Cardiac muscle cell (in vitro differentiated cells and primary cell): ENCODE data around the gene IBA57. TPM values are rescaled to one million over a fixed set of nuclear protein-coding genes. Genes with fewer than 3 reads are reported as not detected.
A peak's percentile ranks its signal among the peaks of the same experiment; 100 is the strongest.

Experiments used
- DNase-seq, 2 donors: peaks; one replicate each; pipeline versions ENCODE4 v3.0.0 to v3.0.0-alpha.2; 2010 to 2017; ENCODE audit warnings: low read depth in 1 of 2, low spot score in 1 of 2
- H3K27ac ChIP-seq: fragments of 200-600 bp; sonication (generic); 2 replicates; pipeline ENCODE4 v1.5.1; 2016
- H3K27me3 ChIP-seq: fragments of 200-600 bp; sonication (generic); 2 replicates; pipeline ENCODE4 v1.6.0; 2016; ENCODE audit warnings: control low read depth
- H3K36me3 ChIP-seq: fragments of 200-600 bp; sonication (generic); 2 replicates; pipeline ENCODE4 v1.5.1; 2016; ENCODE audit warnings: control low read depth
- H3K4me1 ChIP-seq: fragments of 200-600 bp; sonication (generic); 2 replicates; pipeline ENCODE4 v1.8.1; 2017; ENCODE audit warnings: low read depth, mild to moderate bottlenecking, mixed run types
- H3K4me3 ChIP-seq: fragments of 200-600 bp; sonication (generic); 2 replicates; pipeline ENCODE4 v1.5.1; 2016; ENCODE audit warnings: mild to moderate bottlenecking
- H3K9me3 ChIP-seq: fragments of 200-600 bp; sonication (generic); 2 replicates; pipeline ENCODE4 v1.5.1; 2017; ENCODE audit warnings: low read depth, mild to moderate bottlenecking, control low read depth
- CTCF ChIP-seq: IDR thresholded peaks from 2 replicates; pipeline ENCODE4 v1.5.1; 2012; ENCODE audit warnings: low read depth, mild to moderate bottlenecking, low read length
- polyA plus RNA-seq: library from polyadenylated mRNA; unstranded; fragments of >200 nt; fragmentation: Nextera tagmentation; extraction: Ambion mirVana; gene quantifications from 2 replicates; pipeline ENCODE4 v1.2.1, GENCODE V29; 2016
- total RNA-seq: library from RNA; depleted of rRNA; stranded (reverse); fragments of >200 nt; gene quantifications from 2 replicates; pipeline ENCODE4 v1.2.3, GENCODE V29; 2016

The IBA57 gene
- total and polyA plus RNA-seq, 2 experiments from 2014 or later: 5.1 to 6.4 TPM

GRCh38 chr1:228148935-228149405 lies 16.6 kb upstream of the IBA57 start:
- Histone ChIP-seq H3K4me3 (no peak overlapping the region), H3K27me3 (no peaks in the 10 kb centered on the region), H3K27ac (no peak overlapping the region), H3K36me3 (no peaks in the 10 kb centered on the region), H3K4me1 (no peaks in the 10 kb centered on the region), H3K9me3 (no peaks in the 10 kb centered on the region)
- no peak for TF ChIP-seq CTCF
- no peak for DNase-seq

- no peaks in the 10 kb centered on the region for H3K27me3 ChIP-seq
- peak; percentile 36 to 53 for DNase-seq
- TF ChIP-seq CTCF: no peak
- H3K4me3 ChIP-seq: no peak within 1 kb of the TSS
- no peaks in the 10 kb centered on the region for H3K36me3 ChIP-seq
- H3K4me1 ChIP-seq: no peaks in the 10 kb centered on the region
- H3K27ac ChIP-seq: peak within 1 kb of the TSS; percentile 34
- no peaks in the 10 kb centered on the region for H3K9me3 ChIP-seq
These were observed 16.0 kb upstream of the IBA57 start, which contains the start of gene GJC2 for GRCh38 chr1:228149406-228150119. Gene GJC2, plus strand, starts transcription at chr1:228149930. Its CDS starts 7,829 bp downstream, at chr1:228157759.

GRCh38 chr1:228150120-228150460 lies 15.5 kb upstream of the IBA57 start:
- Histone ChIP-seq H3K9me3 (no peaks in the 10 kb centered on the region), H3K4me1 (peaks cover 2% of the 10 kb centered on the region), H3K36me3 (no peaks in the 10 kb centered on the region), H3K27me3 (no peaks in the 10 kb centered on the region), H3K4me3 (no peak overlapping the region), H3K27ac (peak overlapping the region; percentile 34)
- no peak for TF ChIP-seq CTCF
- DNase-seq: no peak

DNA sequence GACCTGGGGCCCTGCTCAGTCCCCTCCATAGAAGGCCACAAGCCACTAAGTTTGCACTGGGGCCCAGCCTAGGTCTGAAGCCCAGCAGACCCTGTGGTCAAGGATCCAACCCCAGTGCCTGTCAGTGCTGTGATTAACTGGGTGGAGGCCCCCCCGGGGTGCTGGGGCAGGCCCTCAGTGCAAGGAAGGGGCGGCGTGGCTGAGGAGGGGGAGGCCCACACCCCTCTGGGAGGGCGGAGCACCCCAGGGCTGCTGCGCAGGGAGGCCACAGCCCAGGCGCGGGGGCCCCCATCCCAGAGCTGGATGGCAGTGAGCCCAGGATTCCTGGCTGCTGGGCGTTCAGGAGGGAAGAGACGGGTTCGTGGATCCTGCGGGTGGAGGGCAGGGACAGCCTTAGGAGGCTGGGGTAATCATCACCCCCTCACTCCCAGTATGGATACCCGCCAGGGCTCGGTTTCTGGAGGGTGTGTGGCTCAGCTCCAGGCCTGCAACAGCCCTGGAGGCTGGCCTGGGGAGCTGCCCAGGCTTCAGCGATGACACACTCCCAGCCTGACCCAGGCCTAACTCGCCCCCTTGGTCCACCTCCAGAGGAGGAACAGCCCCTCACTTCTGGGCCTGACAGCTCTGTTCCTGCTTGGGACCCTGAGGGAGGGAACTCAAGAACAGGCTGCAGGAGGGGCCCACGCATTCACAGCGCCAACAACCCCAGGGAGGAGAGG lies 15.0 kb upstream of the IBA57 start:
- H3K4me1 ChIP-seq: peaks cover 5% of the 10 kb centered on the region
- peak overlapping the region; percentile 34 for H3K27ac ChIP-seq
- no peaks in the 10 kb centered on the region for H3K27me3 ChIP-seq
- no peaks in the 10 kb centered on the region for H3K36me3 ChIP-seq
- H3K4me3 ChIP-seq: no peak overlapping the region
- peak in 1 of 2 donors; percentile 96 for DNase-seq
- TF ChIP-seq CTCF: no peak
- no peaks in the 10 kb centered on the region for H3K9me3 ChIP-seq

DNA sequence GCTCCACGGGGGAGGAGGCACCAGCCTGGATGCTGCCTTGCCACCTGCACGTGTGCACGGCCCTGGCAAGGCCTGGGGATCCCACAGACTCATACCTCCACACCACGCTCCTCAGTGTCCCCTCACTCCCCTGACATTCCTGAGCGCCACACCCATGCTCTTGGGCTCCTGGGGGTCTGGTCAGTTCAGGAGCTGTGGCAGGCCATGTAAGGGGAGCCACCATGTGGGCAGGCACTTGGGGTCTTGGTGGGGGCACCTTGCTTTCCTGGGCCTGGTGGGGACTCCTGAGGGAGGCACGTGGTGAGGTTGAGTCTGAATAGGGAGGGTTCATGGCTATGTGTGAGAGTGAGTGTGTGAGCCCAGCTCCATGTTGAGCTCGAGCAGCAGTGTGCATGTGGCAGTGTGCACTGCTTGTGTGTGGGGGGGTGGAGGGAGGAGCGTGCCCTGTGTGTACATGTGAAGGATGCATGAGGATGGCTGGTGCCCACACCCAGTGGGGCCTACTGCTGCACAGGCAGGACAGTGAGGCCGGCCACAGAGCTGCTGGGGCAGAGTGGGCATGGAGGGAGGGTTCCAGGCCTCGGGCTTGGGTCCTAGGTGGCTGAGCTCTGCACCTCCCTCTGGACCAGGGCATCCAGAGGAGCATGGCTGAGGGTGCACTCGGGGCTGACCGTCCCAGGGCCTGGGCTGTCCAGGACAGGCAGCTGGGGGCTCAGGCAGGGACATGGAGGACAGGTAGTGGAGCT lies 14.3 kb upstream of the IBA57 start:
- no peaks in the 10 kb centered on the region for H3K27me3 ChIP-seq
- no peaks in the 10 kb centered on the region for H3K9me3 ChIP-seq
- TF ChIP-seq CTCF: no peak
- no peak overlapping the region for H3K27ac ChIP-seq
- no peak overlapping the region for H3K4me3 ChIP-seq
- H3K36me3 ChIP-seq: no peaks in the 10 kb centered on the region
- no peak for DNase-seq
- peaks cover 5% of the 10 kb centered on the region for H3K4me1 ChIP-seq
